Measurements from ENCODE around the gene ST7L.
"Not testable (repeated sequence)": the region's sequence is repeated elsewhere in the genome, so short reads cannot be mapped to it uniquely, and the experiment has no call there.

ST7L gene, protein sequence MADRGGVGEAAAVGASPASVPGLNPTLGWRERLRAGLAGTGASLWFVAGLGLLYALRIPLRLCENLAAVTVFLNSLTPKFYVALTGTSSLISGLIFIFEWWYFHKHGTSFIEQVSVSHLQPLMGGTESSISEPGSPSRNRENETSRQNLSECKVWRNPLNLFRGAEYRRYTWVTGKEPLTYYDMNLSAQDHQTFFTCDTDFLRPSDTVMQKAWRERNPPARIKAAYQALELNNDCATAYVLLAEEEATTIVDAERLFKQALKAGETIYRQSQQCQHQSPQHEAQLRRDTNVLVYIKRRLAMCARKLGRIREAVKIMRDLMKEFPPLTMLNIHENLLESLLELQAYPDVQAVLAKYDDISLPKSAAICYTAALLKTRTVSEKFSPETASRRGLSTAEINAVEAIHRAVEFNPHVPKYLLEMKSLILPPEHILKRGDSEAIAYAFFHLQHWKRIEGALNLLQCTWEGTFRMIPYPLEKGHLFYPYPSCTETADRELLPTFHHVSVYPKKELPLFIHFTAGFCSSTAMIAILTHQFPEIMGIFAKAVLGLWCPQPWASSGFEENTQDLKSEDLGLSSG

DNA sequence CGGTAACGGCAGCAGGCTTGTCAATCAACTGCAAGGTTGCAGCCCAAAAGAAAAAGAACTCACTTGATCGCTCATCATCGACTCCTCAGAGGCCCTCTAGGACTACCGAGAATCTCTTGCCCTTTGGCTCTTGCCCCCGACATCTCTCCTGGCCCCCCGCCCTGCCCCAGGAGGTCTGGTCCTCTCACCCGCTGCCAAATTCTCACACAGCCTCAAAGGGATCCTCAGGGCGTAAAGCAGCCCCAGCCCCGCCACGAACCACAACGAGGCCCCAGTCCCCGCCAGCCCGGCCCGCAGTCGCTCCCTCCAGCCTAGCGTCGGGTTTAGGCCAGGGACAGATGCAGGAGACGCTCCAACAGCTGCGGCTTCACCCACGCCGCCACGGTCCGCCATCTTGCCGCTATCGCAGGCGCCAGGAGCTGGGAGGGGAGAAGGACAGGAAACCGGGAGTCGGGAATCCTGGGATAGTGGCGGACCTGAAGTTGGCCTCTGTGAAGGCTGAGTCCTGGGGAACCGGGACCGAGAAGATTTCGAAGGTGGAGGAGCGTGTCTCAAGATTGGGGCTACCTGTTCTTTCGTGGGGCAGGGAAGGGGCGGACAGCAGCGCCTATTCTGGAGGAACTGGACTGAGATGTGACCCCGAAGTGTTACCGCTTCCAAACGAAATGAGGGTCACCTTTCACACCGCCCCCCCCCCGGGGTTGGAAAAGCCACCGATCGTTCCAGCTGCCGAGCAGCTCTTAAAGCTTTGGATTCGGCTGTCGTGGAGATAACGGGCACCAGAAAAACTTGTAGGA, at the start of gene ST7L:
Gene ST7L (minus strand): TSS at position 421 of the 797 bp plus-strand sequence. CDS start 28 bp downstream, at position 393.
- DNase-seq, result peak; percentile 73

DNA sequence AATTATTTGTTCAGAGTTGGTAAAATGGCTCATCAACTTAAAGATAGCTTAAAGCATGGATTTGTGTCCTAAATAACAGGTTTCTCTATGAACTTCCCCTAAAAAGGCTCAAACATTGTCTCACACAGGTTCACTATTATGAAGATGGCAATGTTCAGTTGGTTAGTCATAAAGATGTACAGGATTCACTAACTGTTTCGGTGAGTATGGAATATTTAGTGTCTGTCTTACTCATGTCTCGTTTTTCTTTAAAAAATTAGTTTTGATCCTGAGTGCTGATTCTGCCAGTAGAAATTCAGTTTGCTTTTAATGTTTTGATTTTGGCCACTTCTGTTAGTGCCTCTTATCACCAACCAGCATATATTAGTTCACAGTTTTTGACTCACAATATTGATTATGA, 48.0 kb upstream of the ST7L start:
- no peak for DNase-seq

DNA sequence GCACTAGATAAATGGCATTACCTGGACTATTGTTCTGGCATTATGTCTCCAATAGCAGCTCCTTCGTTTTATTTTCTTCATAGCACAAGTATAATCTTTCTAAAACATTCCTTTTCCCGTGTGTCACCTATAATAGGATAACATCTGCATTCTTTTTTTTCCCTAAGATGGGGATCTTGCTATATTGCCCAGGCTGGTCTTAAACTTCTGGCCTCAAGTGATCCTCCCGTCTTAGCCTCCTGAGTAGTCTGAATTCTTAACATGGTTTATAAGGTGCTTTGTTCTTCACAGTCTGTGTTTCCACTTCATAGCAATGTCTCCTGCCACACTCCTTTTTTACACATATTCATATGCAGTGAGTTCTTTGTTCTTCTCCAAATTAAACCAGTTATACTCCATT, 46.9 kb upstream of the ST7L start:
- DNase-seq, result no peak

DNA sequence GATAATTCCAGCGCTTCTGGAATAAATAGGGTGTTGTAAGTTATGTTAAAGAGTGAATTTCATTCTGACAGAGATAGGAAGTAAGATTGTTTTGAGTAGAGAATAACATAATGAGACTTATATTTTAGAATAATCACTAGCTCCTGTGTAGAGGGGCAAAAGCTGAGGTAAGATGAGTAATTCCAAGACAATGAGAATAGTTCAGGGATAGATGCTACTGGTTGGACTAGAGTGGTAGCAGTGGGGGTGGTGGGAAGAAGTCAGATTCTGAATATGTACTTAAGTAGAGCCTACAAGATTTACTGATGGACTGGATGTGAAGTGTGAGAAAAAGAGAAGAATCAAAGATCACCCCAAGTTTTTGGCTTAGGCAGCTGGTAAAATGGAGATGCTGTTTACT, 32.3 kb upstream of the ST7L start:
- DNase-seq, result no peak

DNA sequence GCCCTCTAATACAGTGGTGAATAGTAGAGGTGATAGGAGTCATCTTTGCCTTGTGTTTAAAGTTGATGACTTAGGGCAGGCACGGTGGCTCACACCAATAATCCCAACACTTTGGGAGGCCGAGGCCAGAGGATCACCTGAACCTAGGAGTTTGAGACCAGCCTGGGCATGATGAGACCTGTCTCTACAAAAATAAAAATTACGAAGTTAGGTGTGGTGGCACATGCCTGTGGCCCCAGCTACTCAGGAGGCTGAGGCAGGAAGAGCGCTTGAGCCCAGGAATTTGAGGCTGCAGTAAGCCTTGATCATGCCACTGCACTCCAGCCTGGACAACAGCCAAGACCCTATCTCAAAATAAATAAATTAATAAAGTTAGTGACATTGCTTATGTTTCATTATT, 27.3 kb upstream of the ST7L start:
- no peak for DNase-seq

DNA sequence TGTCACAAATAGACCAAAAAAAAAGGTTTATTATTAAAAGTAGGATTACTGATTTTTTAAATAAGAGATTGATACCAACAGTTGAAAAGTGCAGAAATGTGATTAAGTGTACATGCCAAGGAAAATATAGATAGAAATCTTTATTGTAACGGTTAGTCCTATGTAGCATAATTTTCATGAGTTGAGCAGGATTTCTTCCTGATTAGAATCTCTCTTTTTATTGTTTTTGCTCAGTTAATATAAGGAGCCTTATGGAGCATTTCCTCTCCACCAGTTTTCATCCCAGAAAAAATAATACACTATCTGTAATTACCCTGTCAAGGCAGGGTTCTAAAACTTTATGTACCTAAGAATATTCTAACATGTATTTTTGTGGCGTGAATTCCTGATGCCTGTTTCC, 24.1 kb upstream of the ST7L start:
- no peak for DNase-seq

DNA sequence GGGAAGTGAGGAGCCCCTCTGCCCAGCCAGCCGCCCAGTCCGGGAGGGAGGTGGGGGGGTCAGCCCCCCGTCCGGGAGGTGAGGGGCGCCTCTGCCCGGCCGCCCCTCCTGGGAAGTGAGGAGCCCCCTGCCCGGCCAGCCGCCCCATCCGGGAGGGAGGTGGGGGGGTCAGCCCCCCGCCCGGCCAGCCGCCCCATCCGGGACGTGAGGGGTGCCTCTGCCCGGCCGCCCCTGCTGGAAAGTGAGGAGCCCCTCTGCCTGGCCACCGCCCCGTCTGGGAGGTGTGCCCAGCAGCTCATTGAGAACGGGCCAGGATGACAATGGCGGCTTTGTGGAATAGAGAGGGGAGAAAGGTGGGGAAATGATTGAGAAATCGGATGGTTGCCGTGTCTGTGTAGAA, 21.5 kb upstream of the ST7L start:
- not testable (repeated sequence) for DNase-seq

DNA sequence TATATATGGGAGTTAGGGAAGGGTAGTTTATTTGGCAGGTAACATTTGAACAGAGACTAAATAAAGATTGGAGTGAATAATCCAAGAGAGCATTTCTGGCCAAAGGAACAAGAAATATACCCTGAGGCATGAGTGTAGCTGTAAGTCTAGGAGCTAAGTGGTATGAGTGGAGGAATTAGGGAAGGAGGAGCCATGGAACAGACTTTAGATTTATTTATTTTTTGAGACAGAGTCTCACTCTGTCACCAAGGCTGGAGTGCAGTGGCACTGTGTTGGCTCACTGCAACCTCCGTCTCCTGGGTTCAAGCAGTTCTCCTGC, 19.1 kb upstream of the ST7L start:
- no peak for DNase-seq

DNA sequence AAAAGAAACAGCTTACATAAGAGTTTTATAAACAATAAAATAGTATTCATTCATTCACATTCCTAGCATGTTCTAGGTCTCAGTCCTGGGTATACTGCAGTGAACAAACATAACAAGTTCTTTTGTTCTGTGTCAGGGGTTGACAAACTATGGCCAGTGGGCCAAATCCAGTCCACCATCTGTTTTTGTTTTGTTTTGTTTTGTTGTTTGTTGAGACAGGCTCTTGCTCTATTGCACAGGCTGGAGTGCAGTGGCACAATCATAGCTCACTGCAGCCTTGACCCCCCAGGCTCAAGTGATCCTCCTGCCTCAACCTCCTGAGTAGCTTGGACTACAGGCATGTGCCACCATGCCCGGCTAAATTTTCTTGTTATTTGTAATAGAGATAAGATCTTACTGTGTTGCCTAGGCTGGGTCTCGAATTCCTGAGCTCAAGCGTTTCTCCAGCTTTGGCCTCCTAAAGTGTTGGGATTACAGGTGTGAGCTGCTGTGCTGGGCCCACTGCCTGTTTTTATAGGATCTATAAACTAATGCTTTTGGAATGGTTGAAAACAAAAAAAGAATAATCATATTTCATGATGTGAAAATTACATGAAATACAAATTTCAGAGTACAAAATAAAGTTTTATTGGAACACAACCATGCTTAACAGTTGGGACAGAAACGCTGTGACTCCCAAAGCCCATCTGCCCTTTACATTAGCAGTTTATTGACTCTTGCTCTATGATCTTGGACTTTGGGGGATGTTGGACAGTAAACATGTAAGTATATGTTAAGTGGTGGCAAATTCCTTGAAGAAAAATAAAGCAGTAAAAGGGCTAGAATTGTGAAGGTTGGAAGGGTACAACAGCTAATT, 18.5 kb upstream of the ST7L start:
- no peak for DNase-seq

DNA sequence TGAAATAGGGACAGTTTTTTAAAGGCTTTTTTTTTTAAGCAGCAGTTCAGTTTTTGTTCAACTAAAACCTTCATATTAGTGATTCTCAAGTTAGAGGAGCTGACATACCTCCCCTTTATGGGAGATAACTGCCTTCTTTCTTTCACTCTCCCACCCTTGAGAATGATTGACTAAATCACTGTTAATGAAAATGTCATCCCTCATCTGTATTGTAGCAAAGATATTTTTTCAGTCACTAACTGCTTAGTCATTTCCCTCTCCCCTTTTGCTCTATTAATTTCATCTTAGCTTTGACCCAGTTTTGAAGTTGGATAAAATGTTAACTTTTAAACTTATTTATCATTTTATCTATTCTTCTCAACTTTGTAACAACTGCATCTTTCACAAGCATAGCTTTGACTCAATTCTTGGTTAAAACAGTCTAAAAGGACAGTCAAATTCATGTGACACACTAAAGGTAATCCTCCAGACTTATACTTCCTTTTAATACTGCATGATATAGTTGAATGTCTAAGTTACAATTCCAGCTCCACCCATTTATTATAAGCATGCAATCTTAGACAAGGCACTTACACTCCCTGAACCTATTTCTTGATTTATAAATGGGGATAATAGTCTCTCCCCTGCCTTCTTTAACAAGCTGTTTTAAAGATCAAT, 17.8 kb upstream of the ST7L start:
- DNase-seq, result no peak

DNA sequence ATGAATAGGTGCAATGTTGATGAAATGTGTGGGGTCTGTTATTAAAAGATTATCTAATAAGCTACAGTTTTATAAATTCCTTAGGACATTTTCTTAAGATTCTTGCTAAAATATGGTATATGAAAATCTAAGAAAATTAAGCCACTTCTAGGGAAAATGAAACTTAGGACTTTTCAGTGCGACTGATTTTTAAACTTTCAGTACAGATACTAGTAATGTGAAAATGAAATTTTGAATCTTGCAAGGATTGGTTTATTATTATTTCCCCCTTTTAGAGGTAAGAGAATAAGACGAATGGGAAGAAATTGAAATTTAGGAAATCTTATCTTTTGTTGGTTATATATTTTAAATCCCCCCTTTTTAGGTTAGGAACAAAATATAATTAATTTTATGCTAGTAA, 17.1 kb upstream of the ST7L start:
- no peak for DNase-seq

DNA sequence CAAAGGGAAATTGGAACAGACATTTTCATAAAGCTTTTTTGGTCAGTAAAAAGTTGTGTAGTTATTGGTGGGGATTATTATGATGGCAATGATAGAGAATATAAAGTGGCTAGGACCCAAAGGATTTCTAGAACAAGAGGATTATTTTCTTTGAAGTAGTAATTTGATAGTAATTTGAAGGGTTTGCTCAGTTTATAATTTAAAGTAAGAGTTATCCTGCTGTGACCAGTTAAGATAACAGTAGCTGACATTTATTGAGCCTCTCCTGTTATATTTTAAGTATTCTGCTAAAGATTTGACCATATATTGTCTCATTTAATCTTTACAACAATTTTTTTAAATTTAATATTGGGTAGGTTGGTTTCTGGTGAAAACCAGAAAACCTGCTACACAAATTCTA, 15.4 kb upstream of the ST7L start:
- no peak for DNase-seq

DNA sequence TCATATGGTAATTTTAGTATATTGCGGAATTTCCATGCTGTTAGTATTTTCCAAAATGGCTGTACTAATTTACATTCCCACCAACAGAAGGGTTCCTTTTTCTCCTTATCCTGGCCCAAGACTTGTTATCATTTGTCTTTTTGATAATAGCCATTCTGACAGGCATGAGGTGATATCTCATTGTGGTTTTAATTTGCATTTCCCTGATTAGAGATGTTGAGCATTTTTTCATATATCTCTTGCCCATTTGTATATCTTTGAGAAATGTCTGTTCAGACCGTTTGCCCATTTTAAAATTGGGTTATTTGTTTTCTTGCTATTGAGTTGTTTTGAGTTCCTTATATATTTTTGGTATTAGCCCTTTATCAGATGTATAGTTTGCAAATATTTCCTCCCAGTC, 14.7 kb upstream of the ST7L start:
- DNase-seq, result no peak

DNA sequence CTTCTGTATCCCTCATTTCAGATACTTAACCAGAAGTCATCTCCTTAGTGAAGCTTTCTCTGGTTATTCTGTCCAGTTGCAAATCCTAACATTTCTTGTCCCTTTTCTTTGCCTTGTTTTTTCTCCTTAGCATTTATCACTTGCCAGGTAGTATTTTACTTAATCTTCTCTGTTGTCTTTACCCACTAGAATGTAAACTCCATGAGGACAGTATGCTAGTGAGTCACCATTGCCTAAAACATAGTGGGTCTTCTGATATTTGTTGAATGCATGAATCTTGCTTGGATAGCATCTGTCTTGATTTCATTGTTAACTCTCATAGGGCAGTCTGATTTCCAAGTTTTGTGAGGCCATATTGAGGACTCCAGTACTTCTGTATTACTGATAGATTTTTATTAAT, 10.3 kb upstream of the ST7L start:
- DNase-seq, result no peak

DNA sequence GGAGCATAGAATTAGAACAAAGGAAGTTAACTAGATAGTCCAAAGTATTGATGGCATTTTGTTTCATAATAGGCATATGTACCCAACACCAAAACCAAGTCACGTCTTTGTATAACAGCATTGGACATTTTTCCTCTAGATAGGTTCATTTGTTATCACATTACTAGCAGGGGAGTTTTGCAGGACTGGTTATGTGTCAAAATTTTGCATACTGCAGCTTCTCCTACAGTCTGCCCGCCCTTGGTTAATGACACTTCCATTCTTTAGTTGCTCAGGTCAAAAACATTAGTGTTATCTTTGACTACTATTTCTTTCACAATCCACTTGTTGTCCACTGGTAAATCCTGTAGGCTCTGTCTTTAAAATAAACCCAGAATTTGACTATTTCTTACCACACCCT, 9.6 kb upstream of the ST7L start:
- DNase-seq, result no peak

DNA sequence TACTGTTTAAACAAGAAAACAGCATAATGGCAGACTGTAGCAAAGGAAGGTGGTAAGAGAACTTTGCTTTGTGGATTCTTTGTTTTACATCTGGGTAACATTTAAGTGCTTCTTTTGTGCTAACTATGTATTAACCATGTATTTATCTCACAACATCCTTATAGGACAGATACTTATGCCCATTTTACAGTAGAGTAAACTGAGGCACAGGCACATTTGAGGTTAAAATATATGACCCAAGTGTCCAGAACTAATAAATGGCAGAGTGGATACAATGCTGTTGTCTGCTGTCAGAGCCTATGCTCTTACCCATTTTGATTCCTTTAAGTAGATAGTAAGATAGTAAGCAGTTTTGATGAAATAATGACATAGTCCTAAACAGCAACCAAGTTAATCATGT, 7.9 kb upstream of the ST7L start:
- DNase-seq, result no peak

DNA sequence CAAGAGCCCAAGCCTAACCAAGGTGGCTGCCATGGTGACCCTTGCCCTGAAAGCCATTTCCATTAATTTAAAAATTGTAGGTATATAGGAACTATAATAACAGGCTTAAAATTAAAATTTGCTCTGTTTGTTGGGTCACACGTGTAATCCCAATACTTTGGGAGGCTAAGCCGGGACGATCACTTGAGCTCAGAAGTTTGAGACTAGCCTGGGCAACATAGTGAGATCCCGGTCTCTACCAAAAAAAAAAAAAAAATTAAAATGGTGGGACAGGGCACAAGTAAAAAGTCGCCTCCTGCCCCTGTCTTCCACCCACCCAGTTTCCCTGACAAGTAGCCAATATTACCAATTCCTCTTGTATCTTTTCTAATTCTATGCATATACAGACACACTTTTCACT, 7.3 kb upstream of the ST7L start:
- DNase-seq, result no peak

DNA sequence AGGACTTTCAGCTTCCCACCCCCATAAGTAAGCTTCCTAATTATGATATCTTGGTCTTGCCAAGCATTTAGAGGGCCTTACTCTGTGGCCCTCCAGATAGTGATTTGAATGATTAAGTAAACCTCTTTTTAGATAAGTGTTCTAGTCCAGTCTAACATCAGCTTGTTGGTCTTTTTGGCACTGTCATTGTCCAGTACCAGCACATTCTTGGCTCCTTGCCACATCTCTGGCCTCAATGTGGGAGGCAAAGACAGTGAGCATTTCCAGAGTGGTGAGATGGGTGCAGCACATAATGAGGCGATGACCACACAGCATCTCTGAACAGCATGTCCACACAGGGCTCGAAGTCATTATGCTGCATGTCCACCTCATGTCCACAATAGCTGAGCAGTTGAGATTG, 6.8 kb upstream of the ST7L start:
- DNase-seq, result no peak

DNA sequence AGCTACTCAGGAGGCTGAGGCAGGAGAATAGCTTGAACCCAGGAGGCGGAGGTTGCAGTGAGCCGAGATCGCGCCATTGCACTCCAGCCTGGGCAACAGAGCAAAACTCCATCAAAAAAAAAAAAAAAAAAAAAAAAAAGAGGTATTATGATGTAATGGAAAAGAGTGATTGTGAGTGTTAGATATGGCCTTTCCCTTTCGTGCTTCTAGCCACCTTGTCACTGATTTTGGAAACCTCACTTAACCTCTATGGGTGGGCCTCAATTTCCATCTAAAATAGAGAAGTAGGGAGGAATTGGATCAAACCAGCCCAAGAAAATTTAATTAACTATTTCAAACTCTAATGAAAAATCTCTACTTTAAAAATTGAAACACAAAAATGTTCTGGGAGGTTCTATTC, 5.6 kb upstream of the ST7L start:
- DNase-seq, result not testable (repeated sequence)

DNA sequence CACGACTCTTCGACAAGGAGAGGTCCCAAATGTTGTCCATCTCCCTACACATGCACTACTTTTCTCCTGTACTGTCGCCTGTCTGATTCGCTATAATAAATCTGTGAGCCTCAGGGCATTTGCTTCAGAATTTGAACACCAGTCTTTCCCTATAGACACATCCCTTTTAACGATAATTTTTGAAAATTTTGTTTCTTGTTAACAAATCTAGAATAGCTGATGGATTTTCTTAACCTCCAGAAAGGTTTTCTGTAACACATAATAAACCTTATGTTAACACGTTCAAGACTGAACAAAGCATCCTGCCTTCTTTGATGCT, 1.4 kb upstream of the ST7L start:
- no peak for DNase-seq

DNA sequence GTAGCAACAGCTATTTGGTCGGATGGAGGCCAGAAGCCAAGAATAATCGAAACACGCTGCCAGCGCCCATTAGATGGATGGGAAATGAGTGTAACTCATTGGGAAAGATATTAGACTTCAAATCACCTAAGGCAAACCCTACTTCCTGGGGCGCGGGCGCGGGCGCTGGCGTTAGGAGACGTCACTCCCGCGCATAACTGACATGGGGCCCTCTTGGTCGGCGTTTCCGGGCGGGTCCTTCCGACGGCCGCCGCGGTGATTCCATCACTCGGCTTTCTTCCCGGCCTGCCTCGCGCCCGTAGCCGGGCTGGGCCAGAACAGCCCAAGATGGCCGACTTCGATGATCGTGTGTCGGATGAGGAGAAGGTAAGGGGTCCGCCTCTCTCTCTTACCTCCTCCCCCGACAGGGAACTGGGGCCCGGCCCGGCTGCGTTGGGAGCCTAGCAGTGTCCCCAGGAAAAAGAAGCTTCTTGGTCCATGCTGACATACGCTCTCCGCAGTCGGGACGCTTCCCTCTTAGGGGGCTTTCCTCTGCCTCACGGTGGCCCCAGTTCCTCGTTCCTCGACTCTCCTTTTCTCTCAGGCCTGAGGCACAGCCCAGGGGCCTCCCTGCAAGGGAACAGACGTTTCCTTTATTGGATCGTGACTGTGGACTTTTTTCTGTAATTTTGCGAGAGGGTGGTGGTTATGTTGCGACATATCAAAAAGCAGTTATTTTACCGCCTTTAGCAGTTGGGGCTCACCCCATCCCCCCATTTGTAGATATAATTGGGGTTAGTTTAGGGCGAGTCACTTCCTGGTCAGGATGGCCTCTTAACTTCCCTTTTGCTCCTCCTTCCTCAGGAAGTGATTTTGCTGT, 806 bp upstream of the ST7L start, which contains the start of gene CAPZA1:
Gene CAPZA1 (plus strand): TSS at position 315 of the 859 bp plus-strand sequence. CDS start 13 bp downstream, at position 328.
- DNase-seq, result peak; percentile 92

All from NCI-H2171 treated with DMSO at 0.1 percent for 48 hours (cell line).